ENCODE data around the gene OR2A14.
"Not testable (repeated sequence)": the region's sequence is repeated elsewhere in the genome, so short reads cannot be mapped to it uniquely, and the experiment has no call there.

The OR2A14 gene

DNA sequence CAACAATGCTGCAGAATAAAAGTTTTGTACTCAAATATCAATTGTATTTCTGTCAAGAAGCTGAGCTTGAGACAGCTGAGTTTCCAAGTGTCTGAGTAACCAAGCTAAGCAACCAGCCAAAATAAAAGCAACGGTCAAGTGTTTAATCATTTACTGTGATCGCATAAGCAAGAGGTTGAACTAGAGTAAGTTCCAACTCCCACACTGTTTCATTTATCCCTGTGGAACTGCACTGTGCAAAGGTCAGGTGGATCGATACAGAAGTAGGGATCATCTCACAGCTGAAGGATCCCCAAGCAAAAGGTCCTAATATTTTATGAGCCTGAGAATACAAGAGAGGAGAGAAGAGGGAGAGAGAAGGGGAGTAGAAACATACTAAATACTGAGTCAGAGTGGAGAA, 21.4 kb downstream of the OR2A14 start:
- no peak overlapping the region for H3K27ac ChIP-seq (ENCODE audit: low read depth, low read length)
- H3K9me3 ChIP-seq (ENCODE audit: control insufficient read depth in 5 of 5, low read length in 5 of 5), result peaks cover 3 to 29% (median 24%) of the 10 kb centered on the region in 5 donors
- H3K36me3 ChIP-seq (ENCODE audit: control insufficient read depth in 5 of 5, insufficient read depth in 5 of 5, low read length in 5 of 5), result no peaks in the 10 kb centered on the region
- no peaks in the 10 kb centered on the region for H3K27me3 ChIP-seq (ENCODE audit: control insufficient read depth in 5 of 5, insufficient read depth in 4 of 5, low read length in 5 of 5)
- H3K9ac ChIP-seq (ENCODE audit: low read length in 5 of 5), result no peak overlapping the region
- H3K4me1 ChIP-seq (ENCODE audit: control insufficient read depth in 5 of 5, insufficient read depth in 5 of 5, low read length in 5 of 5), result no peaks in the 10 kb centered on the region
- H3K4me3 ChIP-seq (ENCODE audit: low read depth in 1 of 5, low read length in 5 of 5), result no peak overlapping the region

DNA sequence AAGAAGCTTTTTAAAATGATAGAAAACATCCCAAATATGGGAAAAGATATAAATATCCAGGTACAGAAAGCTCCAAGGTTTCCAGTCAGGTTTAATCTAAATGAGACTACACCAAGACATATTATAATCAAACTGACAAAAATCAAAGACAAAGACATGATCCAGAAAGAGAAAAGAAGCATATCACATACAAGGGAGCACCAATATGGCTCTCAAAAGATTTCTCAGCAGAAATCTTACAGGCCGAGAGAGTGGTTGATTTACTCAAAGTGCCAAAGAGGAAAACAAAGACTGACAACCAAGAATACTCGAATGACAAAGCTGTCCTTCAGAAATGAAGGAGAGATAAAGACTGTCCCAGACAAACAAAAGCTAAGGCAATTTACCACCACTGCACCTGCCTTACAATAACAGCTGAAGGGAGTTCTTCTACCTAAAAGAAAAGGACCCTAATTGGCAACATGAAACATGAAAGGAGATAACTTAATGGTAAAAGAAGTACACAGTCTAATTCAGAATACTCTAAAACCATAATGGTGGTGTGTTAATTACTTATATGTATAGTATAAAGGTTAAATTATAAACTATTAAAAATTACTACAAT, 25.4 kb downstream of the OR2A14 start:
- Histone ChIP-seq H3K4me1 (ENCODE audit: control insufficient read depth in 5 of 5, insufficient read depth in 5 of 5, low read length in 5 of 5) (no peaks in the 10 kb centered on the region), H3K9me3 (ENCODE audit: control insufficient read depth in 5 of 5, low read length in 5 of 5) (peaks cover 9 to 31% (median 25%) of the 10 kb centered on the region in 5 donors)

GRCh38 chr7:144158861-144159260, 35.9 kb downstream of the OR2A14 start:
- Histone ChIP-seq H3K9ac (ENCODE audit: low read length in 5 of 5) (no peak overlapping the region), H3K4me1 (ENCODE audit: control insufficient read depth in 5 of 5, insufficient read depth in 5 of 5, low read length in 5 of 5) (no peaks in the 10 kb centered on the region), H3K36me3 (ENCODE audit: control insufficient read depth in 5 of 5, insufficient read depth in 5 of 5, low read length in 5 of 5) (no peaks in the 10 kb centered on the region), H3K9me3 (ENCODE audit: control insufficient read depth in 5 of 5, low read length in 5 of 5) (no peaks in the 10 kb centered on the region), H3K4me3 (ENCODE audit: low read depth in 1 of 5, low read length in 5 of 5) (no peak overlapping the region), H3K27ac (ENCODE audit: low read depth, low read length) (no peak overlapping the region), H3K27me3 (ENCODE audit: control insufficient read depth in 5 of 5, insufficient read depth in 4 of 5, low read length in 5 of 5) (peaks cover 0 to 3% (median 0%) of the 10 kb centered on the region in 5 donors)

More for the DNA sequence above, 25.4 kb downstream of the OR2A14 start:
- H3K36me3 ChIP-seq (ENCODE audit: control insufficient read depth in 5 of 5, insufficient read depth in 5 of 5, low read length in 5 of 5), result no peaks in the 10 kb centered on the region
- H3K4me3 ChIP-seq (ENCODE audit: low read depth in 1 of 5, low read length in 5 of 5), result peak overlapping the region in 1 of 5 donors; percentile 33
- H3K27ac ChIP-seq (ENCODE audit: low read depth, low read length), result no peak overlapping the region
- H3K9ac ChIP-seq (ENCODE audit: low read length in 5 of 5), result no peak overlapping the region
- H3K27me3 ChIP-seq (ENCODE audit: control insufficient read depth in 5 of 5, insufficient read depth in 4 of 5, low read length in 5 of 5), result no peaks in the 10 kb centered on the region

DNA sequence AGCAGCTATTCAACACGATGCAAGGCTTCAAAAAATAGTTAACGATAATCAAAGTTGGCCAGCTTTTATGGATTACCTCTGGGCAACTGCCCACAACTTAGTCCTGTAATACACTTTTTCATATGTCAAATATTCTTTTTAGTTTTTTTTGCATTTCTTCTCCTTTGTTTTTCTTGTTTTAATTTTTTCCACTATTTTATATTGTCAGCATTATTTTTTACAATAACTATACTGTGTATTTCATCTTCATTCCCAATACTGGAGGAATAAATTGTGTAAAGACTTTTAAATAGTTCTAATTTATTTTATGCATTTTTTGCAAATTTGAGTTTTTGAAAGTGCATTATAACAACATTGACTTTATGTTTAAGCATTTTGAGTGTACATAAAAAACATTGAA, 41.8 kb downstream of the OR2A14 start:
- no peak overlapping the region for H3K9ac ChIP-seq (ENCODE audit: low read length in 5 of 5)
- no peaks in the 10 kb centered on the region for H3K9me3 ChIP-seq (ENCODE audit: control insufficient read depth in 5 of 5, low read length in 5 of 5)
- no peaks in the 10 kb centered on the region for H3K4me1 ChIP-seq (ENCODE audit: control insufficient read depth in 5 of 5, insufficient read depth in 5 of 5, low read length in 5 of 5)
- no peak overlapping the region for H3K27ac ChIP-seq (ENCODE audit: low read depth, low read length)
- H3K36me3 ChIP-seq (ENCODE audit: control insufficient read depth in 5 of 5, insufficient read depth in 5 of 5, low read length in 5 of 5), result no peaks in the 10 kb centered on the region
- H3K4me3 ChIP-seq (ENCODE audit: low read depth in 1 of 5, low read length in 5 of 5), result no peak overlapping the region
- H3K27me3 ChIP-seq (ENCODE audit: control insufficient read depth in 5 of 5, insufficient read depth in 4 of 5, low read length in 5 of 5), result no peaks in the 10 kb centered on the region

DNA sequence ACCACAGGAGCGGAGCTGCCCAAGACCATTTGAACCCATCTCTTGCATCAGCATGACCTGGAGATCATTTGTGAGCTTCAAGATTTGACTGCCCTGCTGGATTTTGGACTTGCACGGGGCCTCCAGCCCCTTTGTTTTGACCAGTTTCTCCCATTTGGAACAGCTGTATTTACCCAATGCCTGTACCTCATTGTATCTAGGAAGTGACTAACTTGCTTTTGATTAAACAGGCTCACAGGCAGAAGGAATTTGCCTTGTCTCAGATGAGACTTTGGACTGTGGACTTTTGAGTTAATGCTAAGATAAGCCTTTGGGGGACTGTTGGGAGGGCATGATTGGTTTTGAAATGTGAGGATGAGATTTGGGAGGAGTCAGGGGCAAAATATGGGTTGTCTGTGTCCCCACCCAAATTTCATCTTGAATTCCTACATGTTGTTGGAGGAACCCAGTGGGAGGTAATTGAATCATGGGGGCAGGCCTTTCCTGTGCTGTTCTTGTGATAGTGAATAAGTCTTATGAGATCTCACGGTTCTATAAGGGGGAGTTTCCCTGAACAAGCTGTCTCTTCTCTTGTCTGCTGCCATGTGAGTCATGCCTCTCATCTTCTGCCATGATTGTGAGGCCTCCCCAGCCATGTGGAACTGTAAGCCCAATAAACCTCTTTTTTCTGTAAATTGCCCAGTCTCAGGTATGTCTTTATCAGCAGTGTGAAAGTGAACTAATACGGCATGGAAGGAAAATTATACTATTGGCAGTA, 48.8 kb downstream of the OR2A14 start:
- not testable (repeated sequence) for H3K4me1 ChIP-seq (ENCODE audit: control insufficient read depth in 5 of 5, insufficient read depth in 5 of 5, low read length in 5 of 5); H3K36me3 ChIP-seq (ENCODE audit: control insufficient read depth in 5 of 5, insufficient read depth in 5 of 5, low read length in 5 of 5); H3K9ac ChIP-seq (ENCODE audit: low read length in 5 of 5); H3K27me3 ChIP-seq (ENCODE audit: control insufficient read depth in 5 of 5, insufficient read depth in 4 of 5, low read length in 5 of 5); H3K9me3 ChIP-seq (ENCODE audit: control insufficient read depth in 5 of 5, low read length in 5 of 5); H3K4me3 ChIP-seq (ENCODE audit: low read depth in 1 of 5, low read length in 5 of 5); H3K27ac ChIP-seq (ENCODE audit: low read depth, low read length)

- H3K27ac ChIP-seq (ENCODE audit: low read depth, low read length), result no peak overlapping the region
- H3K9me3 ChIP-seq (ENCODE audit: control insufficient read depth in 5 of 5, low read length in 5 of 5), result no peaks in the 10 kb centered on the region
- H3K9ac ChIP-seq (ENCODE audit: low read length in 5 of 5), result no peak overlapping the region
- H3K36me3 ChIP-seq (ENCODE audit: control insufficient read depth in 5 of 5, insufficient read depth in 5 of 5, low read length in 5 of 5), result no peaks in the 10 kb centered on the region
- no peak overlapping the region for H3K4me3 ChIP-seq (ENCODE audit: low read depth in 1 of 5, low read length in 5 of 5)
- no peaks in the 10 kb centered on the region for H3K27me3 ChIP-seq (ENCODE audit: control insufficient read depth in 5 of 5, insufficient read depth in 4 of 5, low read length in 5 of 5)
- no peaks in the 10 kb centered on the region for H3K4me1 ChIP-seq (ENCODE audit: control insufficient read depth in 5 of 5, insufficient read depth in 5 of 5, low read length in 5 of 5)
Observed at GRCh38 chr7:144174613-144175012, 51.6 kb downstream of the OR2A14 start.

DNA sequence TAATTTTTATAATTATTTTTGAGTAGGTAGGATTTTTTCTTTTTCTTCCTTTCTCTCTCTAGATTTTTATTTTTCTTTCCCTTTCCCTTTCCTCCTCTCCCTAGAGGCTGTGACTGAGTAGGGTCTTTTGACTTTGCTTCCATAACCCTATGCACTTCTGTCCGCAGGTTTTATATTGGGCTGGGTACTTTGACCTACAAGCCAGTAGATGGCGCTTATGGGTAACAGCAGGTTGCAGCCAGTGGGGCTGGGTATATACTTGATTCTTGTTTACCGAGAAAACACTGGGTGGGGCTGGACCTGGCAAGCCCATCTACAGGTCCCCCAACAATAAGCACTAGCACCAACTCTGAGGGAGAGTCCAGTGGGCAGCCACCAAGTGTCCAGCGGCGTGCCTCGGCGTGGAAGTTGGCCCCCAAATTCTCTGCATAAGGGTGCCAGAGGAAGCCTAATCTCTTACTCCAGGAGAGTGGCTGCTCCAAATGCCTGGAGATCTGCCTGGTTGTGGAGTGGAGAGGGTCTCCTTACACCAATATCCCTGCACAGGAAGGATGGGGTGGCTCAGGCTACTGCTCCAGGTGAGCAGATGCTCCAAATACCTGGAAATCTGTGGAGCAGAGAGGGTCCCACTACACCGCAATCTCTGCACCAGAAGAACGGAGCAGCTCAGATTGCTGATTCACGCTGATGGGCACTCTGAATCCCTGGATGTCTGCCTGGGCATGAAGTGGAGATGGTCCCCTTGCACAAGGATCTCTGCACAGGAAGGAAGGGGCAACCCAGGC, 55.6 kb downstream of the OR2A14 start:
- not testable (repeated sequence) for H3K4me3 ChIP-seq (ENCODE audit: low read depth in 1 of 5, low read length in 5 of 5); H3K9me3 ChIP-seq (ENCODE audit: control insufficient read depth in 5 of 5, low read length in 5 of 5); H3K36me3 ChIP-seq (ENCODE audit: control insufficient read depth in 5 of 5, insufficient read depth in 5 of 5, low read length in 5 of 5); H3K27me3 ChIP-seq (ENCODE audit: control insufficient read depth in 5 of 5, insufficient read depth in 4 of 5, low read length in 5 of 5); H3K9ac ChIP-seq (ENCODE audit: low read length in 5 of 5); H3K4me1 ChIP-seq (ENCODE audit: control insufficient read depth in 5 of 5, insufficient read depth in 5 of 5, low read length in 5 of 5); H3K27ac ChIP-seq (ENCODE audit: low read depth, low read length)

DNA sequence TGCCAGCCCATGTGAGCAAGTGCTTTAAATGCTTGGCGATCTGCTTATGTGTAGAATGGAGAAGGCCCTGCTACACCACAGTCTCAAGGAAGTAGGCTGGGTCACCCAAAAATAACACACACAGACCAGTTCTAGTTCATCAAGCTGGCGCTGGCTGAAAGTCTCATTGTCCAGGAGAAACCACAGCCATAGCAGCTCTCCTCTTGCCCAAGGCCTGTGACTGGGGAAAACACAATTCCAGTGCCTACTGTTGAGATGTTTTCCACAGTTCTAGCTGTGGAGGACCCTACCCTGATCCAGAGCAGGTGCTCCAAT, 56.1 kb downstream of the OR2A14 start:
- H3K9ac ChIP-seq (ENCODE audit: low read length in 5 of 5); H3K36me3 ChIP-seq (ENCODE audit: control insufficient read depth in 5 of 5, insufficient read depth in 5 of 5, low read length in 5 of 5); H3K27me3 ChIP-seq (ENCODE audit: control insufficient read depth in 5 of 5, insufficient read depth in 4 of 5, low read length in 5 of 5); H3K4me3 ChIP-seq (ENCODE audit: low read depth in 1 of 5, low read length in 5 of 5); H3K27ac ChIP-seq (ENCODE audit: low read depth, low read length); H3K9me3 ChIP-seq (ENCODE audit: control insufficient read depth in 5 of 5, low read length in 5 of 5); H3K4me1 ChIP-seq (ENCODE audit: control insufficient read depth in 5 of 5, insufficient read depth in 5 of 5, low read length in 5 of 5): not testable (repeated sequence)

Data from subcutaneous abdominal adipose tissue (tissue), 5 donors.